Smooth muscle cell (in vitro differentiated cells): ENCODE results near the gene RPL15. TPM values are rescaled to one million over a fixed set of nuclear protein-coding genes. Genes with fewer than 3 reads are reported as not detected.

Experiments
- DNase-seq: peaks from one replicate; lab custom pipeline; 2025; ENCODE audit not compliant: unreplicated experiment; lab: John Stamatoyannopoulos, UW
- H2AFZ ChIP-seq: fragments of 200-600 bp; sonication (generic); 2 replicates; pipeline ENCODE4 v1.6.0; 2016; ENCODE audit warnings: antibody characterized with exemption, low read depth, mild to moderate bottlenecking
- H3F3A ChIP-seq: fragments of 200-600 bp; sonication (generic); 2 replicates; pipeline ENCODE4 v1.6.0; 2017; ENCODE audit warnings: antibody characterized with exemption, low read depth
- H3K27ac ChIP-seq: fragments of 200-600 bp; sonication (generic); 2 replicates; pipeline ENCODE4 v1.5.1; 2016; ENCODE audit warnings: low read depth, mild to moderate bottlenecking
- H3K27me3 ChIP-seq: fragments of 200-600 bp; sonication (generic); 2 replicates; pipeline ENCODE4 v1.6.1; 2016; ENCODE audit warnings: low read depth, mild to moderate bottlenecking
- H3K36me3 ChIP-seq: fragments of 200-600 bp; sonication (generic); 2 replicates; pipeline ENCODE4 v1.5.1; 2016; ENCODE audit warnings: low read depth
- H3K4me1 ChIP-seq: fragments of 200-600 bp; sonication (generic); 2 replicates; pipeline ENCODE4 v1.5.1; 2016; ENCODE audit warnings: low read depth
- H3K4me2 ChIP-seq: fragments of 200-600 bp; sonication (generic); 2 replicates; pipeline ENCODE4 v1.6.0; 2016; ENCODE audit warnings: mild to moderate bottlenecking
- H3K4me3 ChIP-seq: fragments of 200-600 bp; sonication (generic); 2 replicates; pipeline ENCODE4 v1.5.1; 2016; ENCODE audit warnings: mild to moderate bottlenecking
- H3K79me2 ChIP-seq: fragments of 200-600 bp; sonication (generic); 2 replicates; pipeline ENCODE4 v1.6.0; 2016; ENCODE audit warnings: low read depth, mild to moderate bottlenecking
- H3K9ac ChIP-seq: fragments of 200-600 bp; sonication (generic); 2 replicates; pipeline ENCODE4 v1.6.0; 2016; ENCODE audit warnings: low read depth
- H3K9me3 ChIP-seq: fragments of 200-600 bp; sonication (generic); replicated peaks from 2 replicates; pipeline ENCODE4 v1.5.1; 2016; ENCODE audit warnings: low read depth
- H4K20me1 ChIP-seq: fragments of 200-600 bp; sonication (generic); 2 replicates; pipeline ENCODE4 v1.6.0; 2016; ENCODE audit warnings: low read depth
- CTCF ChIP-seq: fragments of 200-600 bp; sonication (generic); IDR thresholded peaks from 2 replicates; pipeline ENCODE4 v1.5.1; 2017; ENCODE audit warnings: borderline replicate concordance, mild to moderate bottlenecking, antibody characterized with exemption; ENCODE audit not compliant: insufficient read depth, poor library complexity, severe bottlenecking
- WGBS: methylation state at CpG from one replicate; pipeline ENCODE4 v1.1.7; 2016; ENCODE audit warnings: low lambda C conversion rate; 5-methylcytosine and 5-hydroxymethylcytosine counted together
- polyA plus RNA-seq: library from polyadenylated mRNA; unstranded; fragments of >200 nt; fragmentation: Nextera tagmentation; extraction: Ambion mirVana; gene quantifications from 2 replicates; pipeline ENCODE4 v1.2.1, GENCODE V29; 2016
- total RNA-seq: library from RNA; depleted of rRNA; stranded (reverse); fragments of >200 nt; gene quantifications from 2 replicates; pipeline ENCODE4 v1.2.3, GENCODE V29; 2014

Gene RPL15
- total and polyA plus RNA-seq, 2 experiments from 2014 or later: 1,471 to 2,505 TPM

GRCh38 chr3:23882487-23882918 is 34.4 kb upstream of the RPL15 start:
- Histone ChIP-seq H3K4me2 (no peak overlapping the region), H3K4me3 (no peak overlapping the region), H3K27me3 (no peaks in the 10 kb centered on the region), H3F3A (no peaks in the 10 kb centered on the region), H3K27ac (no peak overlapping the region), H3K9me3 (no peaks in the 10 kb centered on the region), H3K79me2 (peaks cover 46% of the 10 kb centered on the region), H3K36me3 (no peaks in the 10 kb centered on the region), H4K20me1 (peaks cover 95% of the 10 kb centered on the region), H2AFZ (no peak overlapping the region), H3K4me1 (no peaks in the 10 kb centered on the region), H3K9ac (no peak overlapping the region)
- WGBS: 98% methylated on average over 28 of the region's 28 CpGs
- DNase-seq: no peak
- no peak for TF ChIP-seq CTCF

GRCh38 chr3:23884481-23884880 is 32.5 kb upstream of the RPL15 start:
- TF ChIP-seq CTCF: peak; percentile 7
- no peaks in the 10 kb centered on the region for H3K27me3 ChIP-seq
- no peak overlapping the region for H3K27ac ChIP-seq
- H3F3A ChIP-seq: peaks cover 5% of the 10 kb centered on the region
- DNase-seq: no peak
- H3K4me2 ChIP-seq: no peak overlapping the region
- no peaks in the 10 kb centered on the region for H3K9me3 ChIP-seq
- H3K79me2 ChIP-seq: peaks cover 37% of the 10 kb centered on the region
- no peak overlapping the region for H3K9ac ChIP-seq
- no peak overlapping the region for H2AFZ ChIP-seq
- 95% methylated on average over 2 of the region's 2 CpGs for WGBS
- no peaks in the 10 kb centered on the region for H3K36me3 ChIP-seq
- no peaks in the 10 kb centered on the region for H3K4me1 ChIP-seq
- H4K20me1 ChIP-seq: peaks cover 94% of the 10 kb centered on the region
- no peak overlapping the region for H3K4me3 ChIP-seq

- Histone ChIP-seq H3K4me2 (no peak overlapping the region), H3K79me2 (peaks cover 36% of the 10 kb centered on the region), H2AFZ (no peak overlapping the region), H3K36me3 (no peaks in the 10 kb centered on the region), H3K9me3 (no peaks in the 10 kb centered on the region), H3K4me1 (no peaks in the 10 kb centered on the region), H4K20me1 (peaks cover 94% of the 10 kb centered on the region), H3K4me3 (no peak overlapping the region), H3K27me3 (no peaks in the 10 kb centered on the region), H3K27ac (no peak overlapping the region), H3F3A (peaks cover 6% of the 10 kb centered on the region), H3K9ac (no peak overlapping the region)
- TF ChIP-seq CTCF: no peak
- DNase-seq: no peak
- WGBS: 90% methylated on average over 6 of the region's 6 CpGs
These were observed 31.7 kb upstream of the RPL15 start for GRCh38 chr3:23885210-23885609.

- peaks cover 92% of the 10 kb centered on the region for H4K20me1 ChIP-seq
- WGBS: 95% methylated on average over 3 of the region's 3 CpGs
- no peaks in the 10 kb centered on the region for H3K4me1 ChIP-seq
- no peak overlapping the region for H3K4me3 ChIP-seq
- no peak overlapping the region for H2AFZ ChIP-seq
- no peak overlapping the region for H3K27ac ChIP-seq
- H3K27me3 ChIP-seq: no peaks in the 10 kb centered on the region
- H3K4me2 ChIP-seq: no peak overlapping the region
- H3K9ac ChIP-seq: no peak overlapping the region
- H3K36me3 ChIP-seq: no peaks in the 10 kb centered on the region
- H3K79me2 ChIP-seq: peaks cover 30% of the 10 kb centered on the region
- DNase-seq: no peak
- no peak for TF ChIP-seq CTCF
- H3K9me3 ChIP-seq: no peaks in the 10 kb centered on the region
- peaks cover 6% of the 10 kb centered on the region for H3F3A ChIP-seq
These were observed 30.6 kb upstream of the RPL15 start for GRCh38 chr3:23886311-23886710.
